Mesenchymal stem cell (in vitro differentiated cells and primary cell): ENCODE results near the gene KRTAP10-2.

Experiments
- DNase-seq: peaks from one replicate; pipeline ENCODE4 v3.0.0-alpha.2; 2013
- H2AFZ ChIP-seq: one replicate; pipeline ENCODE4 v1.6.1; 2013; ENCODE audit warnings: low read depth, mild to moderate bottlenecking, control low read depth, inconsistent platforms, low read length, moderate library complexity
- H2AK5ac ChIP-seq: 2 replicates; pipeline ENCODE4 v1.6.1; 2013; ENCODE audit warnings: low read length, moderate library complexity, mild to moderate bottlenecking, inconsistent platforms; ENCODE audit not compliant: severe bottlenecking
- H2BK120ac ChIP-seq: one replicate; pipeline ENCODE4 v1.6.1; 2013; ENCODE audit warnings: low read depth, mild to moderate bottlenecking, inconsistent platforms, low read length, moderate library complexity
- H2BK12ac ChIP-seq, 2 experiments: one replicate each; pipeline ENCODE4 v1.6.1; 2013; ENCODE audit warnings: inconsistent platforms in 2 of 2, low read length in 2 of 2, mild to moderate bottlenecking in 2 of 2, moderate library complexity in 2 of 2, control low read depth in 1 of 2
- H2BK15ac ChIP-seq: one replicate; pipeline ENCODE4 v1.6.1; 2013; ENCODE audit warnings: mild to moderate bottlenecking, low read depth, inconsistent platforms; ENCODE audit not compliant: poor library complexity, severe bottlenecking
- H2BK5ac ChIP-seq: 2 replicates; pipeline ENCODE4 v1.6.1; 2013; ENCODE audit warnings: low read depth, mild to moderate bottlenecking, low read length, control low read depth, inconsistent platforms; ENCODE audit not compliant: poor library complexity, severe bottlenecking
- H3K14ac ChIP-seq, 2 experiments: one replicate each; pipeline ENCODE4 v1.6.1; 2013; ENCODE audit warnings: inconsistent platforms in 2 of 2, low read length in 2 of 2, control low read depth in 1 of 2, mild to moderate bottlenecking in 1 of 2, moderate library complexity in 1 of 2
- H3K18ac ChIP-seq, 2 experiments: one replicate each; pipeline ENCODE4 v1.6.1; 2013; ENCODE audit warnings: inconsistent platforms in 2 of 2, low read length in 2 of 2, control low read depth in 1 of 2, low read depth in 1 of 2, mild to moderate bottlenecking in 1 of 2
- H3K23ac ChIP-seq, 2 experiments: one replicate each; pipeline ENCODE4 v1.6.1; 2013; ENCODE audit warnings: inconsistent platforms in 2 of 2, low read length in 2 of 2, mild to moderate bottlenecking in 2 of 2, moderate library complexity in 2 of 2, control low read depth in 1 of 2
- H3K27ac ChIP-seq: 2 replicates; pipeline ENCODE4 v1.5.1; 2013; ENCODE audit warnings: mild to moderate bottlenecking, moderate library complexity, low read length, control low read depth, inconsistent platforms; ENCODE audit not compliant: poor library complexity, severe bottlenecking
- H3K27me3 ChIP-seq, 2 experiments: 2 replicates each; pipeline versions ENCODE4 v1.6.1 to v1.7.0; 2013; ENCODE audit warnings: low read length in 2 of 2, mild to moderate bottlenecking in 2 of 2, moderate library complexity in 2 of 2, control low read depth in 1 of 2, inconsistent platforms in 1 of 2; ENCODE audit not compliant: control insufficient read depth in 1 of 2, insufficient read depth in 1 of 2
- H3K36me3 ChIP-seq, 2 experiments: 2 replicates each; pipeline versions ENCODE4 v1.6.1 to v1.7.0; 2013; ENCODE audit warnings: low read length in 2 of 2, control low read depth in 1 of 2, inconsistent platforms in 1 of 2, low read depth in 1 of 2, mild to moderate bottlenecking in 1 of 2; ENCODE audit not compliant: insufficient read depth in 2 of 2, control insufficient read depth in 1 of 2
- H3K4ac ChIP-seq, 2 experiments: one replicate each; pipeline ENCODE4 v1.6.1; 2013; ENCODE audit warnings: inconsistent platforms in 2 of 2, low read length in 2 of 2, mild to moderate bottlenecking in 2 of 2, moderate library complexity in 2 of 2, control low read depth in 1 of 2, low read depth in 1 of 2
- H3K4me1 ChIP-seq: 2 replicates; pipeline ENCODE4 v1.6.1; 2013; ENCODE audit warnings: low read depth, low read length, control low read depth; ENCODE audit not compliant: control insufficient read depth, insufficient read depth
- H3K4me2 ChIP-seq: 2 replicates; pipeline ENCODE4 v1.6.1; 2013; ENCODE audit warnings: low read length, mild to moderate bottlenecking, inconsistent platforms; ENCODE audit not compliant: poor library complexity, severe bottlenecking
- H3K4me3 ChIP-seq, 2 experiments: 2 replicates each; pipeline versions ENCODE4 v1.5.1 to v1.7.0; 2013; ENCODE audit warnings: low read length in 2 of 2, mild to moderate bottlenecking in 2 of 2, control low read depth in 1 of 2, low read depth in 1 of 2; ENCODE audit not compliant: insufficient read depth in 1 of 2
- H3K79me1 ChIP-seq: replicated peaks from 2 replicates; pipeline ENCODE4 v1.6.1; 2013; ENCODE audit warnings: mild to moderate bottlenecking, control low read depth, low read length, inconsistent platforms; ENCODE audit not compliant: poor library complexity, severe bottlenecking
- H3K9ac ChIP-seq: 2 replicates; pipeline ENCODE4 v1.7.0; 2013; ENCODE audit warnings: mild to moderate bottlenecking, low read length, moderate library complexity
- H3K9me3 ChIP-seq: 2 replicates; pipeline ENCODE4 v1.7.0; 2013; ENCODE audit warnings: mild to moderate bottlenecking, low read length; ENCODE audit not compliant: control insufficient read depth
- H4K8ac ChIP-seq: one replicate; pipeline ENCODE4 v1.6.1; 2013; ENCODE audit warnings: inconsistent platforms, mild to moderate bottlenecking, low read length, moderate library complexity
- H4K91ac ChIP-seq: one replicate; pipeline ENCODE4 v1.6.1; 2013; ENCODE audit warnings: mild to moderate bottlenecking, low read length, inconsistent platforms
- WGBS: methylation state at CpG from one replicate; pipeline ENCODE4 v1.1.7; 2013; ENCODE audit warnings: mixed read lengths; 5-methylcytosine and 5-hydroxymethylcytosine counted together

The KRTAP10-2 gene

GRCh38 chr21:44534688-44535087 lies 16.6 kb downstream of the KRTAP10-2 start:
- Histone ChIP-seq H2BK5ac (no peak overlapping the region), H3K27me3 (peaks cover 0 to 8% of the 10 kb centered on the region in 2 experiments), H2BK12ac (no peak overlapping the region), H3K9ac (no peak overlapping the region), H3K18ac (no peak overlapping the region), H3K4me3 (no peak overlapping the region), H4K91ac (no peak overlapping the region), H3K4me1 (no peaks in the 10 kb centered on the region), H3K79me1 (no peaks in the 10 kb centered on the region), H3K14ac (no peak overlapping the region), H3K27ac (no peak overlapping the region), H3K9me3 (no peaks in the 10 kb centered on the region), H2AK5ac (no peak overlapping the region), H4K8ac (no peak overlapping the region), H3K36me3 (no peaks in the 10 kb centered on the region), H2BK15ac (no peak overlapping the region), H2BK120ac (no peak overlapping the region), H3K4ac (no peak overlapping the region), H3K4me2 (no peak overlapping the region), H2AFZ (no peak overlapping the region), H3K23ac (no peak overlapping the region)
- 95% methylated on average over 6 of the region's 6 CpGs for WGBS
- DNase-seq, result no peak

- H3K4me1 ChIP-seq, result no peaks in the 10 kb centered on the region
- H3K4me3 ChIP-seq, result no peak overlapping the region
- H3K9me3 ChIP-seq, result no peaks in the 10 kb centered on the region
- H2BK5ac ChIP-seq, result no peak overlapping the region
- H2AFZ ChIP-seq, result no peak overlapping the region
- peaks cover 0 to 8% of the 10 kb centered on the region in 2 experiments for H3K27me3 ChIP-seq
- H3K4ac ChIP-seq, result no peak overlapping the region
- no peak overlapping the region for H2AK5ac ChIP-seq
- H3K14ac ChIP-seq, result no peak overlapping the region
- H2BK15ac ChIP-seq, result no peak overlapping the region
- H3K9ac ChIP-seq, result no peak overlapping the region
- no peak overlapping the region for H3K18ac ChIP-seq
- H2BK120ac ChIP-seq, result no peak overlapping the region
- no peaks in the 10 kb centered on the region for H3K36me3 ChIP-seq
- H4K91ac ChIP-seq, result peak overlapping the region; percentile 40
- H3K4me2 ChIP-seq, result no peak overlapping the region
- no peak for DNase-seq
- H3K79me1 ChIP-seq, result no peaks in the 10 kb centered on the region
- H4K8ac ChIP-seq, result no peak overlapping the region
- H3K23ac ChIP-seq, result no peak overlapping the region
- no peak overlapping the region for H3K27ac ChIP-seq
- WGBS, result 90% methylated on average over 15 of the region's 21 CpGs
- no peak overlapping the region for H2BK12ac ChIP-seq
Observed at GRCh38 chr21:44533891-44534627, 17.2 kb downstream of the KRTAP10-2 start.

- H3K4me3 ChIP-seq, result no peak overlapping the region
- H3K14ac ChIP-seq, result no peak overlapping the region
- no peaks in the 10 kb centered on the region for H3K9me3 ChIP-seq
- H2BK120ac ChIP-seq, result no peak overlapping the region
- no peak overlapping the region for H2AFZ ChIP-seq
- no peak for DNase-seq
- no peak overlapping the region for H2BK15ac ChIP-seq
- H3K23ac ChIP-seq, result no peak overlapping the region
- H4K8ac ChIP-seq, result no peak overlapping the region
- no peak overlapping the region for H2BK5ac ChIP-seq
- no peaks in the 10 kb centered on the region for H3K79me1 ChIP-seq
- peak overlapping the region; percentile 40 for H4K91ac ChIP-seq
- no peak overlapping the region for H3K9ac ChIP-seq
- H3K4me2 ChIP-seq, result no peak overlapping the region
- 88% methylated on average over 37 of the region's 37 CpGs for WGBS
- H3K4ac ChIP-seq, result no peak overlapping the region
- no peak overlapping the region for H2BK12ac ChIP-seq
- no peak overlapping the region for H3K18ac ChIP-seq
- no peaks in the 10 kb centered on the region for H3K36me3 ChIP-seq
- peaks cover 0 to 8% of the 10 kb centered on the region in 2 experiments for H3K27me3 ChIP-seq
- no peak overlapping the region for H3K27ac ChIP-seq
- no peaks in the 10 kb centered on the region for H3K4me1 ChIP-seq
- H2AK5ac ChIP-seq, result no peak overlapping the region
Observed at GRCh38 chr21:44533121-44533890, 18.0 kb downstream of the KRTAP10-2 start.

- Histone ChIP-seq H3K4me2 (no peak overlapping the region), H2BK5ac (no peak overlapping the region), H3K79me1 (no peaks in the 10 kb centered on the region), H3K4ac (no peak overlapping the region), H3K27me3 (peaks cover 0 to 8% of the 10 kb centered on the region in 2 experiments), H4K91ac (no peak overlapping the region), H2BK120ac (no peak overlapping the region), H2AK5ac (no peak overlapping the region), H3K4me3 (no peak overlapping the region), H2BK15ac (no peak overlapping the region), H3K9ac (no peak overlapping the region), H3K23ac (no peak overlapping the region), H3K18ac (no peak overlapping the region), H3K36me3 (no peaks in the 10 kb centered on the region), H2AFZ (no peak overlapping the region), H4K8ac (no peak overlapping the region), H3K4me1 (no peaks in the 10 kb centered on the region), H3K9me3 (no peaks in the 10 kb centered on the region), H2BK12ac (no peak overlapping the region), H3K14ac (no peak overlapping the region), H3K27ac (no peak overlapping the region)
- 87% methylated on average over 16 of the region's 16 CpGs for WGBS
- DNase-seq, result no peak
Observed at GRCh38 chr21:44532712-44533111, 18.6 kb downstream of the KRTAP10-2 start.
